ENCODE data around the gene PPP2R3B.
A peak's percentile ranks its signal among the peaks of the same experiment; 100 is the strongest.
"Not testable (repeated sequence)": the region's sequence is repeated elsewhere in the genome, so short reads cannot be mapped to it uniquely, and the experiment has no call there.

The PPP2R3B gene

GRCh38 chrX:307261-308111 lies 79.2 kb downstream of the PPP2R3B start:
- Histone ChIP-seq H3K18ac (ENCODE audit: low read length) (no peak overlapping the region), H3K4me3 (ENCODE audit: low read length in 2 of 2) (no peak overlapping the region), H2BK120ac (ENCODE audit: low read depth, low read length) (no peak overlapping the region), H2BK15ac (ENCODE audit: low read length) (no peak overlapping the region), H3K9me3 (replicated peaks in 1 of 2; ENCODE audit: control insufficient read depth in 2 of 2, insufficient read depth in 1 of 2, low read depth in 1 of 2, low read length in 2 of 2) (peaks cover 8 to 12% of the 10 kb centered on the region in 2 donors), H3K36me3 (replicated peaks in 1 of 2; ENCODE audit: control insufficient read depth in 2 of 2, insufficient read depth in 2 of 2, low read length in 2 of 2) (peaks cover 58 to 77% of the 10 kb centered on the region in 2 donors), H3K14ac (ENCODE audit: low read length) (no peak overlapping the region), H2BK5ac (ENCODE audit: low read length) (no peak overlapping the region), H2AFZ (ENCODE audit: low read length) (no peak overlapping the region), H3K27ac (replicated peaks; ENCODE audit: low read length) (no peak overlapping the region), H3K23ac (ENCODE audit: low read depth, low read length, poor library complexity) (peak overlapping the region; percentile 34), H2AK5ac (ENCODE audit: low read depth, low read length) (no peak overlapping the region), H3K9ac (ENCODE audit: low read depth, low read length, poor library complexity) (no peak overlapping the region), H3K27me3 (ENCODE audit: control insufficient read depth in 3 of 3, insufficient read depth in 3 of 3, low read depth in 1 of 3, low read length in 3 of 3) (no peaks in the 10 kb centered on the region), H3K79me1 (ENCODE audit: low read depth, low read length) (peaks cover 16% of the 10 kb centered on the region), H3K4me1 (ENCODE audit: control insufficient read depth in 2 of 2, insufficient read depth in 1 of 2, low read depth in 1 of 2, low read length in 2 of 2) (no peaks in the 10 kb centered on the region), H4K91ac (ENCODE audit: low read depth, low read length, poor library complexity) (no peak overlapping the region), H3K4ac (ENCODE audit: low read length) (no peak overlapping the region), H4K8ac (ENCODE audit: low read depth, low read length) (peak overlapping the region; percentile 89), H2BK12ac (ENCODE audit: low read length) (no peak overlapping the region), H3K4me2 (ENCODE audit: insufficient read depth, low read length, poor library complexity, severe bottlenecking) (no peak overlapping the region)
- no CpG with 5 or more reads among the region's 58 CpGs for WGBS, 2 donors (ENCODE audit: extremely low coverage in 2 of 2, insufficient read length in 2 of 2, insufficient replicate concordance in 1 of 2)
- DNase-seq (ENCODE audit: low spot score), result no peak

- H3K4ac ChIP-seq (ENCODE audit: low read length); H3K23ac ChIP-seq (ENCODE audit: low read depth, low read length, poor library complexity); DNase-seq (ENCODE audit: low spot score); H3K4me2 ChIP-seq (ENCODE audit: insufficient read depth, low read length, poor library complexity, severe bottlenecking); H3K14ac ChIP-seq (ENCODE audit: low read length); H2BK15ac ChIP-seq (ENCODE audit: low read length); H3K27me3 ChIP-seq (ENCODE audit: control insufficient read depth in 3 of 3, insufficient read depth in 3 of 3, low read depth in 1 of 3, low read length in 3 of 3); H2BK12ac ChIP-seq (ENCODE audit: low read length); H2BK120ac ChIP-seq (ENCODE audit: low read depth, low read length); H3K27ac ChIP-seq (replicated peaks; ENCODE audit: low read length); H2BK5ac ChIP-seq (ENCODE audit: low read length); H2AFZ ChIP-seq (ENCODE audit: low read length); H3K18ac ChIP-seq (ENCODE audit: low read length); H4K91ac ChIP-seq (ENCODE audit: low read depth, low read length, poor library complexity); H4K8ac ChIP-seq (ENCODE audit: low read depth, low read length); H3K4me3 ChIP-seq (ENCODE audit: low read length in 2 of 2); H3K4me1 ChIP-seq (ENCODE audit: control insufficient read depth in 2 of 2, insufficient read depth in 1 of 2, low read depth in 1 of 2, low read length in 2 of 2); H2AK5ac ChIP-seq (ENCODE audit: low read depth, low read length); H3K9ac ChIP-seq (ENCODE audit: low read depth, low read length, poor library complexity); H3K79me1 ChIP-seq (ENCODE audit: low read depth, low read length): not testable (repeated sequence)
- H3K36me3 ChIP-seq (replicated peaks in 1 of 2; ENCODE audit: control insufficient read depth in 2 of 2, insufficient read depth in 2 of 2, low read length in 2 of 2), result peaks cover 52 to 77% of the 10 kb centered on the region in 2 donors
- WGBS, 2 donors (ENCODE audit: extremely low coverage in 2 of 2, insufficient read length in 2 of 2, insufficient replicate concordance in 1 of 2), result no CpG with 5 or more reads among the region's 3 CpGs
- peaks cover 8 to 11% of the 10 kb centered on the region in 2 donors for H3K9me3 ChIP-seq (replicated peaks in 1 of 2; ENCODE audit: control insufficient read depth in 2 of 2, insufficient read depth in 1 of 2, low read depth in 1 of 2, low read length in 2 of 2)
These were observed 80.0 kb downstream of the PPP2R3B start for GRCh38 chrX:306614-307251.

- H3K23ac ChIP-seq (ENCODE audit: low read depth, low read length, poor library complexity); H2BK5ac ChIP-seq (ENCODE audit: low read length); H3K4me2 ChIP-seq (ENCODE audit: insufficient read depth, low read length, poor library complexity, severe bottlenecking); H2BK12ac ChIP-seq (ENCODE audit: low read length); H3K9ac ChIP-seq (ENCODE audit: low read depth, low read length, poor library complexity); H3K4ac ChIP-seq (ENCODE audit: low read length); H4K91ac ChIP-seq (ENCODE audit: low read depth, low read length, poor library complexity); H3K4me3 ChIP-seq (ENCODE audit: low read length in 2 of 2); H3K14ac ChIP-seq (ENCODE audit: low read length); H3K27ac ChIP-seq (replicated peaks; ENCODE audit: low read length); H3K4me1 ChIP-seq (ENCODE audit: control insufficient read depth in 2 of 2, insufficient read depth in 1 of 2, low read depth in 1 of 2, low read length in 2 of 2); H2AFZ ChIP-seq (ENCODE audit: low read length); H3K18ac ChIP-seq (ENCODE audit: low read length); H2BK15ac ChIP-seq (ENCODE audit: low read length); H3K79me1 ChIP-seq (ENCODE audit: low read depth, low read length); H2BK120ac ChIP-seq (ENCODE audit: low read depth, low read length); H3K27me3 ChIP-seq (ENCODE audit: control insufficient read depth in 3 of 3, insufficient read depth in 3 of 3, low read depth in 1 of 3, low read length in 3 of 3); DNase-seq (ENCODE audit: low spot score); H4K8ac ChIP-seq (ENCODE audit: low read depth, low read length); H2AK5ac ChIP-seq (ENCODE audit: low read depth, low read length): not testable (repeated sequence)
- Histone ChIP-seq H3K36me3 (replicated peaks in 1 of 2; ENCODE audit: control insufficient read depth in 2 of 2, insufficient read depth in 2 of 2, low read length in 2 of 2) (peaks cover 51 to 77% of the 10 kb centered on the region in 2 donors), H3K9me3 (replicated peaks in 1 of 2; ENCODE audit: control insufficient read depth in 2 of 2, insufficient read depth in 1 of 2, low read depth in 1 of 2, low read length in 2 of 2) (peaks cover 8 to 11% of the 10 kb centered on the region in 2 donors)
- WGBS, 2 donors (ENCODE audit: extremely low coverage in 2 of 2, insufficient read length in 2 of 2, insufficient replicate concordance in 1 of 2), result no CpG with 5 or more reads among the region's 12 CpGs
These were observed 80.7 kb downstream of the PPP2R3B start for GRCh38 chrX:305781-306613.

All from neuronal stem cell (in vitro differentiated cells).